ENCODE data around the gene RNF144A.

- TF ChIP-seq POLR2A (IDR thresholded peaks at IDR 0.05) (no peak), POLR2AphosphoS5 (IDR thresholded peaks at IDR 0.05) (no peak), CTCF (IDR thresholded peaks at IDR 0.05) (no peak)
These were observed 38.4 kb downstream of the RNF144A start for GRCh38 chr2:6955511-6956136.
